Measurements from ENCODE around the gene SSB.
"Not testable (repeated sequence)": the region's sequence is repeated elsewhere in the genome, so short reads cannot be mapped to it uniquely, and the experiment has no call there.

SSB gene

DNA sequence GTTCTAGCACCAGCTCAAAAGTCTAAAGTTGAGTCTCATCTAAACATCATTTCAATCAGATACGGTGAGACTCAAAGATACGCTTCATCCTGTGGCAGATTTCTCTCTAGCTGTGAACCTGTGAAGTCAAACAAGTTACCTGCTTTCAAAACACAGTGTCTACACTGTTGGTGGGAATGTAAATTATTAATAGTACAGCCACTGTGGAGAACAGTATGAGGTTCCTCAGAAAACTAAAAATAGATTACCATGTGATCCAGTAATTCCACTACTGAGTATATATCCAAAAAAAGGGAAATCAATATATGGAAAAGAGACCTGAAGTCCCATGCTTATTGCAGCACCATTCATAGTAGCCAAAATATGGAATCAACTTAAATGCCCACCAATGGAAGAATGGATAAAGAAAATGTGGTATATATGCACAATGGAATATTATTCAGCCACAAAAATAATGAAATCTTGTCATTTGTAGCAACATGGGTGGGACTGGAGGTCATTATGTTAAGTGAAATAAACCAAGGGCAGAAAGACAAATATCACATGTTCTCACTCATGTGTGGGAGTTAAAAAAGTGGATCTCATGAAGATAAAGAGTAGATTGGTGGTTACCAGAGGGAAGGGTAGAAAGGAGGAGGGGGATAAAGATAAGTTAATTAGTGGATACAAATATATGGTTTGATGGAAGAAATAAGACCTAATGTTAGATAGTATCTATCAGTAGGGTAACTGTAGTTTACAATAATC, 40.2 kb downstream of the SSB start:
- peak; percentile 57 for DNase-seq

DNA sequence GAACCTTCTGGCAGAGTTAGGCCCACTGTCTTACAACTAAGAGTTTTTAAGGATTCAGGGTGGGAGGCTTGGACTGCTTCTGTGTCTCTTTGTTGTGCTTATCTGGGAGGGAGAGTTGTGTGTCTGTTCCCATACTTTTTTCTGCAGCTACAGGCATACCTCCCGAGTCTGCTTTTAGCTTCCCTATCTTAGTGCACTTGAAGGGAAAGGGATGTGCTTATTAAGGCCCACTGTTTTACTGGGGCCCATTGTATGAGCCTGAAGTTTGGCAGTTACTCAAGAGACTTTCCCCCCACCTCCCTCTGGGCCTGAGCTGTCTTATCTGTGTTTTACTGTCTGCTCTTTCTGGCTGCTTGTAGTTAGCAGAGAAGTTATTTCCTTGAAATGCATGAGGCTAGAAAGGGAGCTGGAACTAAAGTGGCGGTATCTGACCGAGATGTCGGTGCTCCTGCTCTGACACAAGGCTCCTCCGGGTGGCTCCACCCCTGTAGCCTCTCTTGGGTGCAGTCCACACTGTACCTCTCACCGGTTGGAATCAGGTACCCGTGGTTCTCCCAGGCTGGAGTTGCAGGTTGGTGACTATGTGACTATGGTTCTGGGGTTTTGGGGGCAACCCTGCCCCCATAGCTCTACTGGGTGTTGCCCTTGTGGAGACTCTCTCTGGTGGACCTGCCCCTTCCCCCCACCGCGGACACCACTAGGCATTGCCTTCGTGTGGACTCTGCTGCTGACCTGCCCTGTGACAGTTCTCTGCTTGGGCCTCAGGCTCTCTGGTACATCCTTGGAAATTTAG, 41.5 kb downstream of the SSB start:
- peak; percentile 95 for DNase-seq

DNA sequence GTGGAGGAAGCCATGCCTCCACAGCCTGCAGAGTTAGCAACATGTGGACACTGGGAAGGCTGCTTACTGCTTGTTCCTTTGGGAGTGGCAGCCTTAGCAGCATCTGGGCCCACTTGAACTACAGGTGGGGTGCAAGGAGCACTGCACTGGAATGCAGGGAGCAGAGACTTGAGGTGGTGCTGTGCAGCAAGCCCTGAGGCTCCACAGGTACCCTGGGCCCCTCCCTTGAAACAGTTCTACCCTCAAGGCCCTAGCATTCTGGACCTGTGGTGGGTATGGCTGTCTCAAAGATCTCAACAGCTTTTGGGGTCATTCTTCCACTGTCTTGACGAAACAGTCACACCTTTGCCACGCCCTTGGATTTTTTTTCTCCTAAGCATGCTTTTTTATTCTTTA, 42.1 kb downstream of the SSB start:
- no peak for DNase-seq

DNA sequence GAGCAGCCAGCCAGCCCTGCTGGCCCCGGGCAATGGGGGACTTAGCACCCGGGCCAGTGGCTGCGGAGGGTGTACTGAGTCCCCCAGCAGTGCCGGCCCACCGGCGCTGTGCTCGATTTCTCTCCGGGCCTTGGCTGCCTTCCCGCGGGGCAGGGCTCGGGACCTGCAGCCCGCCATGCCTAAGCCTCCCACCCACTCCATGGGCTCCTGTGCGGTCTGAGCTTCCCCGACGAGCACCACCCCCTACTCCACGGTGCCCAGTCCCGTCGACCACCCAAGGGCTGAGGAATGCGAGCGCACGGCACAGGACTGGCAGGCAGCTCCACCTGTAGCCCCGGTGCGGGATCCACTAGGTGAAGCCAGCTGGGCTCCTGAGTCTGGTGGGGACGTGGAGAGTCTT, 43.0 kb downstream of the SSB start:
- not testable (repeated sequence) for DNase-seq

DNA sequence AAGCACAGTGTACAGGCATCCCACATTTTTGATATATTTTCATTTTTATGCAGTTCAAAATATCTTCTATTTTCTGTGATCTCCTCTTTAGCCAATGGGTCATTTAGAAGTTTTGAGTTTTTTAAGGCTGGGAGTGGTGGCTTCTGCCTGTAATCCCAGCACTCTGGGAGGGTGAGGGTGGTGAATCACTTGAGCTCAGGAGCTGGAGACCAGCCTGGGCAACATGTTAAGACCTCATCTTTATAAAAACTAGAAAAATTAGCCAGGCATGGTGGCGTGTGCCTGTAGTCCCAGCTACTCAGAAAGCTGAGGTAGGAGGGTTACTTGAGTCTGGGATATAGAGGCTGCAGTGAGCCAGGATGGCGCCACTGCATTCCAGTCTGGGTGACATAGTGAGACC, 46.3 kb downstream of the SSB start:
- DNase-seq: no peak

DNA sequence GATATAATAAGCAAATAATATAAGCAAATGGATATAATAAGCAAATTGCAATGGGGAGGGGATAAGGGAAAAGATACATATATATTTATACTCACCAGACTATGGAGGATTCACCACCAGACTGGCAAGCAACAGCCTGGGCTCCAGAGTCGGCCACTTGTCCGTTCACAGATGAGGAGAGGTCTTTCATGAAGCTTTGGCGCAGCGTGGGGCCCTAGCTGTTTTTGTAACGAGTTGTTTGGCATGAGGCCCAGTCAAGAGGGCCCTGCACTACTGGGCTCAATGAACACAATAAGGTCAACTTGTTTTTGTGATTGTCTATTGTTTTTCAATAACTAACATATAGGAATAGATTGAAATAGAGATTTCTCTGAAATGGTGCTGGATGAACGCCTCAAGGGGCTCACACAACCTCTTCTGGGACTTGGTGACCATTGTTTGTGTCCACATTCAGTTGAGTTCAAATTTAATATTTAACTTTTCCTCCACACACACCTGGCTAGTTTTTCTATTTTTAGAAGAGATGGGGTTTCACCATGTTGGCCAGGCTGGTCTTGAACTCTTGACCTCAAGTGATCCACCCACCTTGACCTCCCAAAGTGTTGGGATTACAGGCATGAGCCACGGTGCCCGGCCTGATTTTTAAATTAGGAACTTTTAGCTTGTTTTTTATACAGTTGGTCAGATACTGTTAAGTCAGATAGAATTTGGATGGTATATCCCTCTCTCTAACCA, 50.5 kb downstream of the SSB start:
- not testable (repeated sequence) for DNase-seq

DNA sequence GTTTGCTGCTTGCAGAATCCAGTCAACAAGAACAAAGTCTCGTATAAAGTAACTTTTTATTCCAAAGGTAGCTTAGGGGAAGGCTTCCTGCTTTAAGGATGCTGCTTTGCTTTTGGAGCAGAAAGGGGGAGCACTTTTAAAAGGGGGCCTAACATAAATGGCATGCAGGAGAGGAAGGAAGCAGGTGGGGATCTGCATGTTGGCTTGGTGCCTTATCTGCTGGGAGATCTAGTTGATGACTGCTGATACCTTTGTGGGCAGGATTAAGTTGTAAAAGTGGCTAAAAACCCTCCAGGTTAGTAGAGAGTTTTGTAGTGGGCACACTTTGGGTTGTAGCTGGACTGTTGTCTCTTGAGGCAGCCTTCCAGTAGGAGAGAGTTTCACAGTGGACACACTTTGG, 51.0 kb downstream of the SSB start:
- DNase-seq: no peak

DNA sequence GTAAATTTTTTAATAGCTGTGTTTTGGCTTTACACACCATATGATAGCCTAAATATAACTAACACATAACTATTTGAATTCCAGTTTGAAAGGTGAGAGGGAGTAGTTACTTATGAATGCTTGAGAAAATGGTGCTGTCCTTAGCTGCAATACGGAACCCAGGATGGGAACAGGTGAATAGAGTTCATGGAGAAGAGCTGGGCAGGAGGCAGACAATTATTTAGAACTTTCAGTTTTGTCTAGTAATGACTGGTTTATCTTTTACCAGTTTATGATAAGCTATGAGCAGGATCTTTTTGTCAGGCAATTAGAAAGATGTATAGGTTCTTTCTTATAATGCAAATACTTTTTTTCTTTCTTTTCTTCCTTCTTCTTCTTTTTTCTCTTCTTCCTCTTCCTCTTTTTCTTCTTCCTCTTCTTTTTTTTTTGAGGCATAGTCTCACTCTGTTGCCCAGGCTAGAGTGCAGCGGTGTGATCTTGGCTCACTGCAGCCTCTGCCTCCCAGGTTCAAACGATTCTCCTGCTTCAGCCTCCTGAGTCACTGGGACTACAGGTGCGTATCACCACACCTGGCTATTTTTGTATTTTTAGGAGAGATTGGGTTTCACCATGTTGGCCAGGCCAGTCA, 54.5 kb downstream of the SSB start:
- DNase-seq: peak; percentile 58

DNA sequence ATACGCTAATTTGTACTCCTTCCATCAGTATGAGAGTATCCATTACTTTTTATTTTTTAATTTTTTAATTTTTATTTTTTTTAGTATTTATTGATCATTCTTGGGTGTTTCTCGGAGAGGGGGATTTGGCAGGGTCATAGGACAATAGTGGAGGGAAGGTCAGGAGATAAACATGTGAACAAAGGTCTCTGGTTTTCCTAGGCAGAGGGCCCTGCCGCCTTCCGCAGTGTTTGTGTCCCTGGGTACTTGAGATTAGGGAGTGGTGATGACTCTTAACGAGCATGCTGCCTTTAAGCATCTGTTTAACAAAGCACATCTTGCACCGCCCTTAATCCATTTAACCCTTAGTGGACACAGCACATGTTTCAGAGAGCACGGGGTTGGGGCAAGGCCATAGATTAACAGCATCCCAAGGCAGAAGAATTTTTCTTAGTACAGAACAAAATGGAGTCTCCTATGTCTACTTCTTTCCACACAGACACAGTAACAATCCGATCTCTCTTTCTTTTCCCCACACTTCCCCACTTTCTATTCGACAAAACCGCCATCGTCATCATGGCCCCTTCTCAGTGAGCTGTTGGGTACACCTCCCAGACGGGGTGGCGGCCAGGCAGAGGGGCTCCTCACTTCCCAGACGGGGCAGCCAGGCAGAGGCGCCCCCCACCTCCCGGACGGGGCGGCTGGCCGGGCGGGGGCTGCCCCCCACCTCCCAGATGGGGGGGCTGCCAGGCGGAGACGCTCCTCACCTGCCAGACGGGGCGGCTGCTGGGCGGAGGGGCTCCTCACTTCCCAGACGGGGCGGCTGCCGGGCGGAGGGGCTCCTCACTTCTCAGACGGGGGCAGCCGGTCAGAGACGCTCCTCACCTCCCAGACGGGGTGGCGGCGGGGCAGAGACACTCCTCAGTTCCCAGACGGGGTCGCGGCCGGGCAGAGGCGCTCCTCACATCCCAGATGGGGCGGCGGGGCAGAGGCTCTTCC, 56.9 kb downstream of the SSB start:
- DNase-seq: not testable (repeated sequence)

DNA sequence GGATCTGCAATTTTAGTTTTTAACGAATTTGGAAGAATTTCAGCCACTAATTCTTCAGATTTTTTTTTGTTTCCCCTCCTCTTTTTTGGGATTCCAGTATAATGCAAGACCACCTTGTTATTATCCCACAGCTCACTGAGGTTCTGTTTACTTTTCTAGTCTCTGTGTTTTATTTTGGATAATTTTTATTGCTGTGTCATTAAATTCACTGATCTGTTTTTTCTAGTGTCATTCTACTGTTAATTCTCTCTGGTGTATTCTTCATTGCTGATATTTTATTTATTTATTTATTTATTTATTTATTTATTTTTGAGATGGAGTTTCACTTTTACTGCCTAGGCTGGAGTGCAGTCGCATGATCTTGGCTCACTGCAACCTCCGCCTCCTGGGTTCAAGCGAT, 60.8 kb downstream of the SSB start:
- no peak for DNase-seq

DNA sequence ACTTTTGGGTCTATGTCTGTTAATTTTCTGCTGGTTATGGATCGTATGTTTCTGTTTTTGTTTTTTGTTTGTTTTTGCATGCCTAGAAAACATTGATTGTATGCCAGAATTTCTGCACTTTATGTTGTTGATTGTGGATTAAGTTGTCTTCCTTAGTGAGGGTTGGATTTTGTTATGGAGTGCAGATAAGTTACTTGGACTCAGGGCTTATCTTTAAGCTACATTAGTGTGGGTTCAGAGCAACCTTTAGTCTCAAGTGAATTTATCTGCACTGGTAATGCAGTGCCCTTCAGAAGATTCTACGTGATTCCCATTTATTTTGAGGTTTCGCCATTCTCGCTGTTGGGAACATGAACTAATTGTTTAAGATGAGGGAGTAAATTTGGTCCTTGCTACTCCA, 61.5 kb downstream of the SSB start:
- no peak for DNase-seq
